Activated T-cell treated with anti-CD3 and anti-CD28 coated beads for 4 hours (primary cell): ENCODE data around the gene PXT1.
"Not testable (repeated sequence)": the region's sequence is repeated elsewhere in the genome, so short reads cannot be mapped to it uniquely, and the experiment has no call there.

Experiments used
- DNase-seq: peaks from one replicate; pipeline ENCODE4 v3.0.0-alpha.2; 2020

Gene PXT1

GRCh38 chr6:36442671-36443470 lies at the start of gene PXT1, which contains the start of gene KCTD20:
Gene PXT1 (minus strand): TSS chr6:36442854. CDS start chr6:36426082, 16,772 bp downstream.
Gene KCTD20 (plus strand): TSS chr6:36443000. CDS start chr6:36470098, 27,098 bp downstream.
- peak; percentile 73 for DNase-seq

GRCh38 chr6:36492092-36492491 lies 49.4 kb upstream of the PXT1 start:
- DNase-seq = no peak

GRCh38 chr6:36491378-36491965 lies 48.8 kb upstream of the PXT1 start:
- DNase-seq = no peak

- no peak for DNase-seq
These were observed 46.8 kb upstream of the PXT1 start for GRCh38 chr6:36489426-36489825.

GRCh38 chr6:36488221-36488620 lies 45.6 kb upstream of the PXT1 start:
- DNase-seq = no peak

- no peak for DNase-seq
These were observed 45.0 kb upstream of the PXT1 start for GRCh38 chr6:36487698-36488097.

GRCh38 chr6:36484736-36485135 lies 42.1 kb upstream of the PXT1 start:
- DNase-seq = no peak

- DNase-seq = not testable (repeated sequence)
These were observed 40.7 kb upstream of the PXT1 start for GRCh38 chr6:36483326-36483725.

- no peak for DNase-seq
These were observed 36.6 kb upstream of the PXT1 start for GRCh38 chr6:36479256-36479655.

GRCh38 chr6:36478051-36478526 lies 35.4 kb upstream of the PXT1 start:
- DNase-seq = no peak

- no peak for DNase-seq
These were observed 27.3 kb upstream of the PXT1 start for GRCh38 chr6:36469946-36470345.

GRCh38 chr6:36469148-36469661 lies 26.6 kb upstream of the PXT1 start:
- DNase-seq = no peak

- no peak for DNase-seq
These were observed 25.0 kb upstream of the PXT1 start for GRCh38 chr6:36467625-36468024.

GRCh38 chr6:36464233-36464632 lies 21.6 kb upstream of the PXT1 start:
- DNase-seq = no peak

- DNase-seq = no peak
These were observed 21.0 kb upstream of the PXT1 start for GRCh38 chr6:36463676-36464075.

- no peak for DNase-seq
These were observed 19.0 kb upstream of the PXT1 start for GRCh38 chr6:36461646-36462045.

- DNase-seq = no peak
These were observed 18.3 kb upstream of the PXT1 start for GRCh38 chr6:36460916-36461315.

- DNase-seq = no peak
These were observed 16.8 kb upstream of the PXT1 start for GRCh38 chr6:36459501-36459900.

- DNase-seq = no peak
These were observed 12.9 kb upstream of the PXT1 start for GRCh38 chr6:36455486-36456027.

- not testable (repeated sequence) for DNase-seq
These were observed 10.2 kb upstream of the PXT1 start for GRCh38 chr6:36452897-36453296.

- not testable (repeated sequence) for DNase-seq
These were observed 6.5 kb upstream of the PXT1 start for GRCh38 chr6:36449173-36449572.

GRCh38 chr6:36445621-36446020 lies 3.0 kb upstream of the PXT1 start:
- no peak for DNase-seq

GRCh38 chr6:36444470-36444869 lies 1.8 kb upstream of the PXT1 start:
- no peak for DNase-seq
